Liver (tissue), 3 donors: ENCODE data around the gene CDH22.

ENCODE experiments used
- CTCF ChIP-seq: fragments of 150-350 bp; IDR thresholded peaks from 2 replicates; pipeline ENCODE4 v1.5.1; 2017; ENCODE audit warnings: improper control_type of control experiment, low read depth, low read length; ENCODE audit not compliant: missing input control
- JUND ChIP-seq, 2 donors: IDR thresholded peaks; 2 replicates each; pipeline ENCODE4 v1.6.1; 2016; ENCODE audit warnings: antibody characterized with exemption in 2 of 2
- RAD21 ChIP-seq, 2 donors: IDR thresholded peaks; 2 replicates each; pipeline ENCODE4 v1.6.1; 2016; ENCODE audit warnings: antibody characterized with exemption in 2 of 2, mild to moderate bottlenecking in 2 of 2
- SP1 ChIP-seq: IDR thresholded peaks from 2 replicates; pipeline ENCODE4 v1.6.1; 2018; ENCODE audit warnings: antibody characterized with exemption, mild to moderate bottlenecking
- donor health status: healthy.
- donor health status: healthy.

GRCh38 chr20:46232539-46232938 lies 75.8 kb downstream of the CDH22 start:
- TF ChIP-seq CTCF (no peak), JUND (IDR thresholded peaks at IDR 0.05) (no peak), SP1 (no peak), RAD21 (IDR thresholded peaks at IDR 0.05) (no peak)
